SHP77 (cell line): Measurements from ENCODE around the gene SFXN1.

Source experiments
- DNase-seq, 2 experiments: peaks; one replicate each; lab custom pipeline; 2025; lab: John Stamatoyannopoulos, UW

SFXN1 gene

DNA sequence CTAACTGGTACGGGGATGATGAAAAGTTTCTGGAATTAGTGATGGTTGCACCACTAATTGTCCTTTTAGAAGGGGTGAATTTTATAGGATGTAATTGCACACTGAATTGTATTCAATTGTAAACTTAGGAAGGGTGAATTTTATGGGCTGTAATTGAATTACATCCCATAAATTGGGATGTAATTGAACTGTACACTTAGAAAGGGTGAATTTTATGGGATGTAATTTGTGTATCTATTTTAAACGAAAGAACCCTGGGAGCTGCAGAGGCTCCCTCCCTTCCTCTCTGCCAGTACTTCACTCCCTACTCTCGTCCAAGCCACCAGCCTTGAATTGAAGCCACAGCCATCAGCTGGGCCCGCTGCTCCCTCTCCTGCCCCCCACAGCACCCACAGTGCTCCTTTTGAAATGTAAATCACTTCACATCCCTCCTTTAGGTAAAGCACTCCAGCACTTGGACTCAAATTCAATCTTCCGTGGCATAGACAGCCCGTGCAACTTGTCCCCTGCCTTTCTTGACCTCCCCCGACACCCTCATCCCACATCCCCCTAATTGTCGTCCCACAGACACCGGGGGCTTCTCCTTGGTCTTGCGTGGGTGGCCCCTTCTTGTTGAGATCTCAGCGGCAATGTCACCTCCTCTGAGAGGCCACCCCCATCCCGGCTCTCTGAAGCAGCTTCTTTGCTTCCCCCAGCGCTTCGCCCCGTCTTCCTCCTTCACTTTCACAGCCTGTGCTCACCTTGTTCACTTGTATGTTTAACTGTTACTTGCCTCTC lies 95.3 kb downstream of the SFXN1 start:
- no peak for DNase-seq

GRCh38 chr5:175575301-175575700 lies 96.9 kb downstream of the SFXN1 start:
- no peak for DNase-seq

DNA sequence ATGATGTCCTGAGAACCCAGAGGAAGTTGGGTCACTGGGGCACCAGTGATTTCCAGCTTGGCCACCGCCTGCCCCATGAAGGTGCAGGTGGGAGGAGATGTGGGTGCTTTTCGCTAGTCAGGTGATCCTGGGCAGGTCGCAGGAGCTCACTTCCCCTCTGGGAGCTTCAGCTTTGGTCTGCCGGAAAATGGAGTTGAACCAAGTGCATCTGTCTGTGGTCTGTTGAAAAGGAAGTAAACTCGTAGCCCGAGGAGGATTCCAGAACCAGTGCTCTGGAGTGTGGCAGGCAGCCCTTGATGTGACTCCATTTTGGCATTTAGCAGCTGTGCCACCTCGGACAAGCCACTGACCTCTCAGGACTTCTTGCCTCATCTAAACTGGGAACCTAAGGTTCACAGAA lies 97.7 kb downstream of the SFXN1 start:
- DNase-seq = no peak

DNA sequence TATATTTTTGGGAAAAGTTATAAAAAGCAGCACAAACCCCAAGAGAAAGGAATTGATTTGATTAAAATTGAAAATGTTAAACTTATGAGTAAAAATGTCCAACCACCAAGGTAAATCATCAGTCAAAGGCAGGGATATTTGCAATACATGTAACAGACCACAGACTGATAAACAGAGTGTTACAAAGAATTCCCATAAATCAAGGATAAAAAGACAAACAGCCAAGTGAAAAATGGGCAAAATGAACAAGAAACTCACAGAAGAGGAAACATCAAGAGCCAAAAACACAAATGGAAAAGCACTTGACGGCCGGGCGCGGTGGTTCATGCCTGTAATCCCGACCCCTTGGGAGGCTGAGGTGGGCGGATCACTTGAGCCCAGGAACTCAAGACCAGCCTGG lies 98.2 kb downstream of the SFXN1 start:
- no peak for DNase-seq
